ENCODE measurements around the gene CRLF1.

CRLF1 gene

GRCh38 chr19:18648973-18649315, 42.3 kb upstream of the CRLF1 start:
- no peaks in the 10 kb centered on the region for H3K9me3 ChIP-seq (ENCODE audit: insufficient read depth, low read length)
- no peak overlapping the region for H3K27ac ChIP-seq (ENCODE audit: low read depth, low read length)
- no peaks in the 10 kb centered on the region for H3K36me3 ChIP-seq (ENCODE audit: low read length)
- no peaks in the 10 kb centered on the region for H3K9me2 ChIP-seq (replicated peaks; ENCODE audit: insufficient read depth, low read length)
- no peaks in the 10 kb centered on the region for H3F3A ChIP-seq (ENCODE audit: insufficient read depth)
- no peak overlapping the region for H3K9ac ChIP-seq (ENCODE audit: low read length)
- H3K4me3 ChIP-seq (ENCODE audit: insufficient read depth, low read length, poor library complexity, severe bottlenecking): no peak overlapping the region
- H4K20me1 ChIP-seq (ENCODE audit: low read depth, low read length): no peaks in the 10 kb centered on the region
- H2AFZ ChIP-seq (ENCODE audit: low read depth, low read length, severe bottlenecking): no peak overlapping the region
- H3K27me3 ChIP-seq (ENCODE audit: low read length): no peaks in the 10 kb centered on the region; the same call in 1 of the 2 replicates
- H3K4me2 ChIP-seq (ENCODE audit: low read depth, low read length, poor library complexity, severe bottlenecking): no peak overlapping the region
- TF ChIP-seq CTCF (IDR thresholded peaks at IDR 0.05; ENCODE audit: insufficient read depth, low read length, poor library complexity, severe bottlenecking) (no peak), EZH2phosphoT487 (conservative IDR thresholded peaks at IDR 0.05; ENCODE audit: low read length) (no peak)
- no peaks in the 10 kb centered on the region for H3K79me2 ChIP-seq (ENCODE audit: insufficient read depth, low read length)

GRCh38 chr19:18647807-18648206, 41.2 kb upstream of the CRLF1 start:
- Histone ChIP-seq H3K79me2 (ENCODE audit: insufficient read depth, low read length) (no peaks in the 10 kb centered on the region), H3K27ac (ENCODE audit: low read depth, low read length) (no peak overlapping the region)

GRCh38 chr19:18647371-18647767, 40.8 kb upstream of the CRLF1 start:
- Histone ChIP-seq H3K9me3 (ENCODE audit: insufficient read depth, low read length) (no peaks in the 10 kb centered on the region), H3K27me3 (ENCODE audit: low read length) (no peaks in the 10 kb centered on the region; the same call in 1 of the 2 replicates), H3K27ac (ENCODE audit: low read depth, low read length) (no peak overlapping the region), H3K9me2 (replicated peaks; ENCODE audit: insufficient read depth, low read length) (no peaks in the 10 kb centered on the region), H3K4me3 (ENCODE audit: insufficient read depth, low read length, poor library complexity, severe bottlenecking) (no peak overlapping the region), H3K4me2 (ENCODE audit: low read depth, low read length, poor library complexity, severe bottlenecking) (no peak overlapping the region), H4K20me1 (ENCODE audit: low read depth, low read length) (no peaks in the 10 kb centered on the region), H3K36me3 (ENCODE audit: low read length) (no peaks in the 10 kb centered on the region), H3F3A (ENCODE audit: insufficient read depth) (no peaks in the 10 kb centered on the region), H3K9ac (ENCODE audit: low read length) (no peak overlapping the region), H2AFZ (ENCODE audit: low read depth, low read length, severe bottlenecking) (no peak overlapping the region), H3K79me2 (ENCODE audit: insufficient read depth, low read length) (no peaks in the 10 kb centered on the region)
- TF ChIP-seq EZH2phosphoT487 (conservative IDR thresholded peaks at IDR 0.05; ENCODE audit: low read length) (no peak), CTCF (IDR thresholded peaks at IDR 0.05; ENCODE audit: insufficient read depth, low read length, poor library complexity, severe bottlenecking) (no peak)

More at GRCh38 chr19:18647807-18648206, 41.2 kb upstream of the CRLF1 start:
- no peak overlapping the region for H3K4me2 ChIP-seq (ENCODE audit: low read depth, low read length, poor library complexity, severe bottlenecking)
- no peaks in the 10 kb centered on the region for H3F3A ChIP-seq (ENCODE audit: insufficient read depth)
- H3K9me3 ChIP-seq (ENCODE audit: insufficient read depth, low read length): no peaks in the 10 kb centered on the region
- H3K9ac ChIP-seq (ENCODE audit: low read length): no peak overlapping the region
- H3K9me2 ChIP-seq (replicated peaks; ENCODE audit: insufficient read depth, low read length): no peaks in the 10 kb centered on the region
- H4K20me1 ChIP-seq (ENCODE audit: low read depth, low read length): no peaks in the 10 kb centered on the region
- H3K36me3 ChIP-seq (ENCODE audit: low read length): no peaks in the 10 kb centered on the region
- H3K4me3 ChIP-seq (ENCODE audit: insufficient read depth, low read length, poor library complexity, severe bottlenecking): no peak overlapping the region
- H2AFZ ChIP-seq (ENCODE audit: low read depth, low read length, severe bottlenecking): no peak overlapping the region
- TF ChIP-seq CTCF (IDR thresholded peaks at IDR 0.05; ENCODE audit: insufficient read depth, low read length, poor library complexity, severe bottlenecking) (no peak), EZH2phosphoT487 (conservative IDR thresholded peaks at IDR 0.05; ENCODE audit: low read length) (no peak)
- no peaks in the 10 kb centered on the region; the same call in 1 of the 2 replicates for H3K27me3 ChIP-seq (ENCODE audit: low read length)
